A673 (cell line): Measurements from ENCODE around the gene GSDME. TPM values are rescaled to one million over a fixed set of nuclear protein-coding genes. Genes with fewer than 3 reads are reported as not detected.

ENCODE experiments used
- BruUV-seq: library from RNA; stranded (reverse); fragments of 400-500 nt; replicated peaks from 2 replicates; lab custom pipeline; 2021; lab: Mats Ljungman, UMichigan
- CTCF ChIA-PET: fragments of 300-600 bp; sonication (Branson Sonifier 250); formaldehyde crosslinking; loops from one replicate; lab custom pipeline; 2022; ENCODE audit warnings: antibody characterized with exemption; lab: Charles Lee
- POLR2A ChIA-PET: fragments of 300-600 bp; sonication (Branson Sonifier 250); formaldehyde crosslinking; loops from one replicate; lab custom pipeline; 2022; ENCODE audit warnings: antibody characterized with exemption; ENCODE audit not compliant: low non-redundant PET; lab: Charles Lee
- DNase-seq: peaks from one replicate; pipeline ENCODE4 v3.0.0-alpha.2; 2015; ENCODE audit warnings: low spot score
- H3K27ac ChIP-seq: fragments of 200-600 bp; sonication (generic); 2 replicates; pipeline ENCODE4 v1.5.1; 2016; ENCODE audit warnings: mixed run types, low read depth, mild to moderate bottlenecking, mixed read lengths, antibody characterized with exemption, low read length; ENCODE audit not compliant: poor library complexity, severe bottlenecking
- H3K27me3 ChIP-seq: fragments of 200-600 bp; sonication (generic); replicated peaks from 2 replicates; pipeline ENCODE4 v1.6.1; 2017; ENCODE audit warnings: mixed run types, low read depth, mild to moderate bottlenecking, mixed read lengths, antibody characterized with exemption, low read length; ENCODE audit not compliant: insufficient read depth, poor library complexity
- H3K36me3 ChIP-seq: fragments of 200-600 bp; sonication (generic); 2 replicates; pipeline ENCODE4 v1.6.1; 2016; ENCODE audit warnings: mixed run types, mild to moderate bottlenecking, mixed read lengths, antibody characterized with exemption, low read length; ENCODE audit not compliant: insufficient read depth, poor library complexity, severe bottlenecking
- H3K4me1 ChIP-seq: fragments of 200-600 bp; sonication (generic); 2 replicates; pipeline ENCODE4 v1.6.1; 2017; ENCODE audit warnings: mixed run types, mild to moderate bottlenecking, mixed read lengths, antibody characterized with exemption, low read length; ENCODE audit not compliant: insufficient read depth, poor library complexity, severe bottlenecking
- H3K4me3 ChIP-seq: fragments of 200-600 bp; sonication (generic); 2 replicates; pipeline ENCODE4 v1.5.1; 2016; ENCODE audit warnings: low read depth, mixed run types, mild to moderate bottlenecking, mixed read lengths, low read length; ENCODE audit not compliant: poor library complexity, severe bottlenecking
- H3K9me3 ChIP-seq: fragments of 200-600 bp; sonication (generic); 2 replicates; pipeline ENCODE4 v1.6.1; 2016; ENCODE audit warnings: mixed run types, low read depth, mild to moderate bottlenecking, mixed read lengths, antibody characterized with exemption, low read length; ENCODE audit not compliant: poor library complexity, severe bottlenecking
- CTCF ChIP-seq: fragments of 300-800, 200-600 bp; sonication (generic); conservative IDR thresholded peaks from 2 replicates; pipeline ENCODE4 v1.5.1; 2017; ENCODE audit warnings: low read depth, mild to moderate bottlenecking, antibody characterized with exemption, low read length, moderate library complexity, mixed read lengths
- EZH2 ChIP-seq: fragments of 200-600 bp; sonication (generic); IDR thresholded peaks from 2 replicates; pipeline ENCODE4 v1.6.1; 2017; ENCODE audit warnings: borderline replicate concordance, low read depth, mild to moderate bottlenecking, mixed read lengths, antibody characterized with exemption, low read length; ENCODE audit not compliant: poor library complexity, severe bottlenecking
- intact Hi-C: fragments of 100-400 bp; cut with micrococcal nuclease; formaldehyde crosslinking; loops from one replicate; pipeline ENCODE4 v1.10.0; 2022; ENCODE audit not compliant: unreplicated experiment
- total RNA-seq: library from RNA; stranded (reverse); gene quantifications from 2 replicates; pipeline ENCODE4 v1.2.3, GENCODE V29; 2021

Gene GSDME
- total RNA-seq, 1 experiment from 2014 or later: 0.77 TPM

DNA sequence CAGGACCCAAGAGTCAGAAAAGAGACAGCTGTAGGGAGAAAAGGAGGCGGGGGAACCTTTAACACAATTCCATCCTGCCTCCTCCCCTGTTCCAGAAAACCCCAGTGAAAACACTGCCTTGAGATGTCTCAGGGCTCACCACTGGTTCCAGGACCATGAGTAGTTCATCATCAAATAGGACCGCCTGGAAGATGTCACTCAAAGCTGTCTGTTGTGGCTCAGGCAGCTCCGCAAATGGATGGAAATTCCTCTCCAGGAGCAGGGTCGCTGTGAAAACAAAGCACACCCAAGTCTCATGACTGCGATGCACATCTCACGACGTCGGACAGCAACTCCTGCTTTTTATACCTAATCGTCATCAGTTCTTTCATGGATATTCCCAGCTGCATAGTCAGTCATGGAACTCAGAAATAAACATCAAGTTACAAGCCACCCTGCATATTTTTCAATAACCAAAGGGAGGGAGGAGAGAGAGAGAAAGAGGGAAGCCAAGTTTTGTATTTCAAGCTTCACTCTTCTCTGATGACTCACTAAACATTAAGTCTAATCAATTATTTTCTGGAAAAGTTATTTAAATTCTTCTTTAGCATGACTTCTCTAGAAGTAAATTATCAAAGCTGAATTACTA is 49.2 kb downstream of the GSDME start:
- TF ChIP-seq CTCF: no peak
- TF ChIP-seq EZH2: no peak
- no TSS peak for BruUV-seq
- ChIA-PET POLR2A (interaction anchor here (0.5 kb wide), 1 partner anchor 926 kb away, joined by 3 read pairs; no protein-coding TSS in a partner anchor), CTCF (no interaction called here)
- Histone ChIP-seq H3K36me3 (no peaks in the 10 kb centered on the region), H3K27ac (no peak overlapping the region), H3K4me1 (no peaks in the 10 kb centered on the region), H3K4me3 (no peak overlapping the region), H3K9me3 (no peaks in the 10 kb centered on the region), H3K27me3 (no peaks in the 10 kb centered on the region)
- DNase-seq: no peak
- intact Hi-C loops: no loop called here

- TF ChIP-seq CTCF (no peak), EZH2 (no peak)
- Histone ChIP-seq H3K4me3 (no peak overlapping the region), H3K36me3 (no peaks in the 10 kb centered on the region), H3K4me1 (peaks cover 7% of the 10 kb centered on the region), H3K27me3 (no peaks in the 10 kb centered on the region), H3K9me3 (no peaks in the 10 kb centered on the region), H3K27ac (no peak overlapping the region)
- CTCF ChIA-PET: no interaction called here
- BruUV-seq: no TSS peak
- POLR2A ChIA-PET: no interaction called here
- intact Hi-C loops: no loop called here
- DNase-seq: no peak
Observed at GRCh38 chr7:24706211-24707170, 50.8 kb downstream of the GSDME start.

- TF ChIP-seq EZH2: no peak
- TF ChIP-seq CTCF: no peak
- Histone ChIP-seq H3K27me3 (no peaks in the 10 kb centered on the region), H3K9me3 (no peaks in the 10 kb centered on the region), H3K36me3 (no peaks in the 10 kb centered on the region), H3K4me1 (peaks cover 17% of the 10 kb centered on the region), H3K27ac (no peak overlapping the region), H3K4me3 (no peak overlapping the region)
- intact Hi-C loops: no loop called here
- ChIA-PET CTCF (no interaction called here), POLR2A (no interaction called here)
- BruUV-seq: no TSS peak
- DNase-seq: no peak
Observed at GRCh38 chr7:24705461-24705954, 51.8 kb downstream of the GSDME start.
